Adrenal gland (tissue), 5 donors: ENCODE measurements around the gene E4F1.

Experiments used
- CTCF ChIP-seq, 6 experiments: fragments of 450-650 bp in 4 of 6; fragments of 200-600 bp in 2 of 6; sonication (generic) in 1 of 6; IDR thresholded peaks; 1 replicate in 5 of 6; 2 replicates in 1 of 6; pipeline versions ENCODE4 v1.5.1 to v1.8.0; 2016 to 2021; ENCODE audit warnings: antibody characterized with exemption in 6 of 6, mild to moderate bottlenecking in 2 of 6, moderate library complexity in 1 of 6
- POLR2A ChIP-seq, 2 donors: fragments of 450-650 bp; IDR thresholded peaks; one replicate each; pipeline ENCODE4 v1.6.1; 2017; ENCODE audit warnings: antibody characterized with exemption in 2 of 2, mild to moderate bottlenecking in 2 of 2, moderate library complexity in 1 of 2
- donor health status: DM: no; HTN: no; CAD: no.

GRCh38 chr16:2243031-2243528 lies 19.7 kb downstream of the E4F1 start:
- TF ChIP-seq CTCF (IDR thresholded peaks at IDR 0.05) (no peak), POLR2A (IDR thresholded peaks at IDR 0.05) (no peak)
